ENCODE data around the gene CLDN7.

The CLDN7 gene

GRCh38 chr17:7281074-7281952 is 19.0 kb upstream of the CLDN7 start, which contains the start of gene SLC2A4:
TSS of gene SLC2A4 (plus strand) at chr17:7281718. CDS start at chr17:7281935, 217 bp downstream.
- DNase-seq: peak; percentile 96 to 98
- TF ChIP-seq GATA1 (IDR thresholded peaks at IDR 0.05; ENCODE audit: low read depth, low read length) (no peak), POLR2A (IDR thresholded peaks at IDR 0.05; ENCODE audit: low read length) (peak; percentile 71)

DNA sequence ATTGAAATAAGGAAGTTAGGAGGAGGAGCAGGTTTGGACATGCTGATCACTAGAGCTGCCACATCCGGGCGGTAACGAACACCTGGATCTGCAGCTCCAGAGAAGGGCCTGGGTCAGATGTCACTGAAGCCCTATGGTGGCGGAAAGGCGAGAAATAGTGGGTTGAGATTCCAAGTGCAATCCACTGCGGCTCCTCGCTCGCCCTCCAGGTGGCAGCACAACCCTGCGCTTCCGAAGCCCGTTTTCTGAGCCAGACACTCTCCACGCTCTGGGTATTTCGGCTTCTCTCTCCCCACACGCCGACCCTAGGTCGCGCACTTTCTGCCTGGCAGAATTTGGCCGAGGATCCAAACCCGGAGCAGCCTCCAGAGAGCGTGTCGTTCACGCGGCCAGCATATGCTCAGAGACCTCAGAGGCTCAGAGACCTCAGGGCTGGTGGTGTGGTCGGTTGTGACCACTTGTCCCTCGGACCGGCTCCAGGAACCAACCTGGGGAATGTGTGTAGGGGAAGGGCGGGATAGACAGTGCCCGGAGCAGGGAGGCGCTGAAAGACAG is 18.3 kb upstream of the CLDN7 start:
- TF ChIP-seq GATA1 (IDR thresholded peaks at IDR 0.05; ENCODE audit: low read depth, low read length) (no peak), POLR2A (IDR thresholded peaks at IDR 0.05; ENCODE audit: low read length) (no peak)
- peak; percentile 92 to 94 for DNase-seq

GRCh38 chr17:7279448-7279847 is 17.2 kb upstream of the CLDN7 start:
- no peak for DNase-seq
- TF ChIP-seq POLR2A (IDR thresholded peaks at IDR 0.05; ENCODE audit: low read length) (no peak), GATA1 (IDR thresholded peaks at IDR 0.05; ENCODE audit: low read depth, low read length) (no peak)

GRCh38 chr17:7266784-7267183 is 4.5 kb upstream of the CLDN7 start:
- DNase-seq: no peak
- TF ChIP-seq POLR2A (IDR thresholded peaks at IDR 0.05; ENCODE audit: low read length) (no peak), GATA1 (IDR thresholded peaks at IDR 0.05; ENCODE audit: low read depth, low read length) (no peak)

DNA sequence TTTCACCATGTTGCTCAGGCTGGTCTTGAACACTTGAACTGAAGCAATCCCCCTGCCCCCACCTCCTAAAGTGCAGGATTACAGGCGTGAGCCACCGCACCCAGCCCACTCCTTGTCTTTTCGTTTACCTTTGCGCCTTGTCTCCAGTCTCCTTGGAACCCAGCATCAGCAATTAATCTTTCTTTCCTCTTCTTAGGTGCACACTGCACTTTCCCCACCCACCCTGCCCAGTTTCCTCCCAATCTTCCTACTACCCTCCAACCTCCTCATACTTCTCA is 1.5 kb upstream of the CLDN7 start:
- TF ChIP-seq GATA1 (IDR thresholded peaks at IDR 0.05; ENCODE audit: low read depth, low read length): no peak
- TF ChIP-seq POLR2A (IDR thresholded peaks at IDR 0.05; ENCODE audit: low read length): no peak
- no peak for DNase-seq

DNA sequence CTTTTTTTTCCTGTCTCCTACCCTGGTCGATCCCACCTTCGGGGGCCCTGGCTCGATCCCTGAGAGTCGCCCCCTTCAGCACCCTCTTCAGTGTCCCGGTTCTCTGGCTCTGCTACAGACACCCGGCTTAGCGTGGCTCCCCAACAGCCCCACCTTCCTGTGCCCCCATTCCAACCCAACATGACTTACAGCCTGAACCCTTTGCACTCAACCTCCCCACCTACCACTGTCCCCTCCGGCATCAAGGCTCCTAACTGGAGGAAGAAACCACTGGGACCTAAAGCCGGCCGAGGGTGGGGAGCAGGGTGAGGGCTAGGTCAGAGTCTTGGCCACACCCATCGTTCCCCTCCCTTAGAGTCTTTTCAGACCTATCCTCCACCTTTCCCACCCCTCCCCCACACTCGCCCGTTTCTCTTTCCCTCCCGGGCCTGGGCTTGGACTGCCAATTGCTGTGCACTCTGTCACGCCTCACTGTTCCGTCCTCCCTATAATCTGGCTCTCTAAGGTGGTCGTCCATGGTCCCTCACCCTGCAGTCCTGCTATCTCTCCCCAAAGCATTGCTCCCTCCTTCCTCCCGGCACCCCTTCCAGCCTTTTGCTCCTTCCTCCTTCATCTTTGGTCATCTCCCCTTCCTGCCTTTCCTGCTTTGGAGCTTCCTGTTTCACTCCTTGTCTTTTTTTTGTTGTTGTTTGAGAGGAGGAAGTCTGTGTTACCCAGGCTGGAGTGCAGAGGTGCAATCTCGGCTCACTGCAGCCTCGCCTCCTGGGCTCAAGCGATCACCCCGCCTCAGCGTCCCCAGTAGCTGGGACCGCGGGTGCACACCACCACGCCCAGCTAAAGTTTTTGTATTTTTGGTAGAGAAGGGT is 890 bp upstream of the CLDN7 start:
- peak in 1 of 2 experiments; percentile 46 for DNase-seq
- TF ChIP-seq GATA1 (IDR thresholded peaks at IDR 0.05; ENCODE audit: low read depth, low read length) (no peak), POLR2A (IDR thresholded peaks at IDR 0.05; ENCODE audit: low read length) (no peak)

DNA sequence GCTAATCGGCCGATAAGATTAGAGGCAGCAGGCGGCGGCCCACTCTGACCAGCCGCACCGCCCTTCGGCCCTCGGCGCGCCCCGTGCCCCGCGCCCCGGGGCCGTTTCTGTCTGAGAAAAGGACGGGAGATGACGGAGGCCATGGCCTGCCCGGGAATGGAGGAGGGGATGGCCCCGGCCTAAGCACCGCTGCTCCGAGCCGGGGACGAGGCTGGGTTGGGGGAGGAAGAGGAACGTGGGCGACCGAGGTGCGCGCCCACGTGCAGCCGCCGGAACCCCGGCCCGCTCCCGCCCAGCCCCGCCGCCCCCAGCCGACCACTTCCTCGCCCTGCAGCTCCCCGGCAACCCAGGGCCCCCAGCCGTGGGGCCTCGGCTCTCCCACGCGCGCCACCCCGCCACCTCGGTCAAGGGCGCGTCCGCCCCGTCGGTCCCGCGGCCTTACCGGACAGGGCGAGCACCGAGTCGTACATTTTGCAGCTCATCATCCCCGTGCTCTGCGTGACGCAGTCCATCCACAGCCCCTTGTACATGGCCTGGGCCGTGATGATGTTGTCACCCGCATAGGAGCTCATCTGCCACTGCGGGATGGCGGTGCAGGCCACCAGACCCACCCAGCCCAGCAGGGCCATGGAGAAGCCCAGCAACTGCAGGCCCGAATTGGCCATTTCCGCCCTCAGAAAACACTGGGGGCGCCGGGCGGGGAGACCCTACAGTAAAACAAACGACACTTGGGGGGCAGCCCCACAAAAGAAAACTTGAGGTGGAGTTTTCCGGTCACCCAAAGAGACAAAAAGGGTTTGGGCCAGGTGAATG is 693 bp downstream of the CLDN7 start:
- peak; percentile 57 to 59 for DNase-seq
- TF ChIP-seq GATA1 (IDR thresholded peaks at IDR 0.05; ENCODE audit: low read depth, low read length) (no peak), POLR2A (IDR thresholded peaks at IDR 0.05; ENCODE audit: low read length) (no peak)

DNA sequence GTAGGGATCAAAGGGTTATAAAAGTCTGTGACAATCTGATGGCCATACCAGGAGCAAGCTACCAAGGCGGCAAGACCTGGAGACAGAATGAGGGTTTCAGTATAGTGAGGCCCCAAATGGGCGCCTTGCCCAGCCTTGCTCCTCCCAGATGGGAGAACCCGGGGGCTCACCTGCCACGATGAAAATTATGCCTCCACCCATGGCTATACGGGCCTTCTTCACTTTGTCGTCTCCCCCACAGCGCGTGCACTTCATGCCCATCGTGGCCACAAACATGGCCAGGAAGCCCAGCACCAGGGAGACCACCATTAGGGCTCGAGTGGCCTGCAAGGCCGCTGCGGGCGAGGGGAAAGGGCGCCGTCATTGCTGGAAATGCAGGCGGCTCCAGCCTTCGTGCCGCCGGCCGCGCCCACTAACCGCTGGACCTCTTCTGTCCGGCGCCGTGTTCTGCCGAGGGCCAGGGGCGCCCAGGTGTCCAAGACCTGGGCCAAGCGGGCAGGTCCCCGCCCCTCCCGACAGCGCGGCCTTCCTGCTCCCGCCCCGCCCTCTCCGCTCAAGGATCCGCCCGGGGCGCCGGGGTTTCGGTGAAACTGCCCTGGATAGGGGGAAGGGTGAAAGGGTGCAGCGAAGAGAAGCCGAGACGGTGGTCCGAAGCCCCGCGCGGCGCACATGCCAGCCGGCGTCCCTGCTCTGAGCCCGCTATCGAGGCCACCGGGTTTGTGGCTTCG is 1.5 kb downstream of the CLDN7 start:
- peak; percentile 75 to 88 for DNase-seq

GRCh38 chr17:7260151-7260550 is 2.1 kb downstream of the CLDN7 start:
- TF ChIP-seq POLR2A (IDR thresholded peaks at IDR 0.05; ENCODE audit: low read length) (no peak), GATA1 (IDR thresholded peaks at IDR 0.05; ENCODE audit: low read depth, low read length) (no peak)
- no peak for DNase-seq

More for the DNA sequence above, 1.5 kb downstream of the CLDN7 start:
- TF ChIP-seq GATA1 (IDR thresholded peaks at IDR 0.05; ENCODE audit: low read depth, low read length) (no peak), POLR2A (IDR thresholded peaks at IDR 0.05; ENCODE audit: low read length) (peak; percentile 24)

GRCh38 chr17:7259555-7259889 is 2.8 kb downstream of the CLDN7 start:
- no peak for DNase-seq
- TF ChIP-seq GATA1 (IDR thresholded peaks at IDR 0.05; ENCODE audit: low read depth, low read length) (no peak), POLR2A (IDR thresholded peaks at IDR 0.05; ENCODE audit: low read length) (no peak)

DNA sequence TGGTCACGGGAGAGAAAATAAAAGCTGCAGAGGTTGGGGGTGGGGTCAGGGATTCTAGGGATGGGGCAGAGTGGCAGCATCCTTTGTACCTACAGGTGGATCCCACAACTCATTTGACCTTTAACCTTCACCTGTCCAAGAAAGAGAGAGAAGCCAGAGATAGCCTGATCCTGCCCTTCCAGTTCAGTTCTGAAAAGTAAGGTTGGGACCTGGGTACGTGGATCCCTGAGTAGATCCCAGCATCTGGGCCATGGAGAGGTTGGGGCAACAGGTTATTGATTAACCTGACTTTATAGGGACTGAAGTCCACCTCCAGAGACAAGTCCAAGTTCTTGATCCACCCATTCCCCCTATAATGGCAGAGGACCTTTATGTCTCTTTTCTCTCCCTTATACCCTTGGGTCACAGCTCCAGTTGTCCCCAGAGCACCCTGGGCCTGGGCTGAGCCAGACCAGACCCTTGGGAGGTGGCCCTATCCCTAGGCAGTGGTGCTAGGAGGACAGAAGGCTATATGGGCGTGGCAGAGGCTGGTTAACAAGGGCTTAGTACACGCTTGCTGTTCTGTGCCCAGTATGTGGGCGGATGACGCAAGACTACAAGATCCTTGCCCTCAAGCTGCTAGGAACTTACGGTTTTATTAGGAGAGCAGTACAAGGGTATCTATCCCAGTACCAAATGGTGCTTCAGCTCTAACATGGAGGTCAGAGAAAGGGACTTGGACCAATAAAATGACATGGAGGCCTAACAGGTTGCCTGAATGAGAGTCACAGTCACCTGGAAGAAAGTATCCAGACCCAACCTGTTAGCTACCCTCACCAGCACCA is 3.3 kb downstream of the CLDN7 start:
- TF ChIP-seq POLR2A (IDR thresholded peaks at IDR 0.05; ENCODE audit: low read length): no peak
- TF ChIP-seq GATA1 (IDR thresholded peaks at IDR 0.05; ENCODE audit: low read depth, low read length): no peak
- no peak for DNase-seq

Data from erythroblast (primary cell).